Muscle layer of colon (tissue), 2 donors: Measurements from ENCODE around the gene RAD51B.

Source experiments
- H3K27ac ChIP-seq: one replicate; pipeline ENCODE4 v1.7.0; 2013; ENCODE audit warnings: low read depth, mild to moderate bottlenecking, low read length, moderate library complexity
- H3K27me3 ChIP-seq, 2 donors: one replicate each; pipeline ENCODE4 v1.7.0; 2013; ENCODE audit warnings: low read length in 2 of 2, mild to moderate bottlenecking in 2 of 2; ENCODE audit not compliant: insufficient read depth in 2 of 2, control insufficient read depth in 1 of 2
- H3K36me3 ChIP-seq: one replicate; pipeline ENCODE4 v1.7.0; 2013; ENCODE audit warnings: mild to moderate bottlenecking, low read length; ENCODE audit not compliant: insufficient read depth
- H3K4me1 ChIP-seq: one replicate; pipeline ENCODE4 v1.7.0; 2013; ENCODE audit warnings: mild to moderate bottlenecking, low read length; ENCODE audit not compliant: insufficient read depth
- H3K4me3 ChIP-seq, 2 donors: one replicate each; pipeline ENCODE4 v1.7.0; 2013; ENCODE audit warnings: low read length in 2 of 2, low read depth in 1 of 2, mild to moderate bottlenecking in 1 of 2, moderate library complexity in 1 of 2
- H3K9ac ChIP-seq: one replicate; pipeline ENCODE4 v1.7.0; 2013; ENCODE audit warnings: low read length
- H3K9me3 ChIP-seq: one replicate; pipeline ENCODE4 v1.7.0; 2013; ENCODE audit warnings: mild to moderate bottlenecking, low read length
- donor health status: abdominal sarcoma.
- donor health status: Adenocarcinoma of cecum.

RAD51B gene

DNA sequence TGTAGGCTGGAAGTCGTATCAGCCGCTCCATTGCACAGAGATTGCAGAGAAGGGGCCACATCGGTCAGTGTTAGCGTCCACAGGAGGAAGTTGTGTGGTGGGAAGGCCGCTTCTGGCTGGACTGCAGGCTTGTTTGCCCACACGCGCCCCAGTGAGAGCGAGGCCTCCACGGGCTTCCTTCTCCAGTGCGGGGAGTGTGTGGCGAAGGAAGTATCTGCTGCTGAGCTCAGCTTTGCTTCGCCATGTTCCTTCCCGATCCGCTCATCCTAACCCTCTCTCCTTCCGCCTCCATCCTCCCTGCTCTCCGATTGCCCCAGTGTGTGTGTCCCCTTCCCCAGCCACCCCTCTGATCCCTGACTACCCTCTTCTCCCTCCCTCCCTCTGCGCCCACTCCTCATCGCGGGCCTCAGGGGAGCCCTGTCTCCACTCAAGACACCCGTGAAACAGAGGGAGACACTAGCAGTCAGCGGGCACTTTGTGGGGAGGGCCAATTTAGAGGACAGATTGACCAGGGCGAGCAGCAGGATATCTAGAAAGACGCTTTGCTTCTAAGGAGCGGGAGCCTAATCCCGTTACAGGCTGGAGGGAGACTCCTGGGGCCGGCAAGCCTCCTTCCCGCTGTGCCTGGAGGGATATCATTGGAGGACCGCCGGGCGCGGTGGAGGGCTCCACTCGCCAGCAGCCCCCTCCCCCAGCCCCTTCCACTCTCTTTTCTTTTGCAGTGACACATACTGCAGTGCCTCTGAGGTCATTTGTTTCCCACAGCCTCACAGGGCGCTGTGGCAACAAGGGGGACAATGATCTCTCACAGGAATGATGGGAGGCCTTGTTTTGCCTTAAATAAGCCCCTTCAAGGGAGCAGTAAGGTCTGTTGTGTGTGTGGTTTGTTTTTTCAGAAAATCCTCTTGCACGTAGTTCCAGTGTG is 544.5 kb downstream of the RAD51B start:
- no peak overlapping the region for H3K4me3 ChIP-seq
- H3K9ac ChIP-seq = peak overlapping the region; percentile 9

GRCh38 chr14:68364792-68365192 is 545.2 kb downstream of the RAD51B start:
- H3K36me3 ChIP-seq = no peaks in the 10 kb centered on the region
- no peaks in the 10 kb centered on the region for H3K9me3 ChIP-seq
- no peak overlapping the region for H3K4me3 ChIP-seq
- H3K4me1 ChIP-seq = peaks cover 48% of the 10 kb centered on the region
- H3K9ac ChIP-seq = peak overlapping the region; percentile 9
- no peaks in the 10 kb centered on the region for H3K27me3 ChIP-seq
- H3K27ac ChIP-seq = peak overlapping the region; percentile 89

More for the DNA sequence above, 544.5 kb downstream of the RAD51B start:
- no peaks in the 10 kb centered on the region for H3K36me3 ChIP-seq
- peaks cover 50% of the 10 kb centered on the region for H3K4me1 ChIP-seq
- peak overlapping the region; percentile 89 for H3K27ac ChIP-seq
- no peaks in the 10 kb centered on the region for H3K27me3 ChIP-seq
- H3K9me3 ChIP-seq = no peaks in the 10 kb centered on the region

- Histone ChIP-seq H3K9me3 (no peaks in the 10 kb centered on the region), H3K36me3 (no peaks in the 10 kb centered on the region), H3K27me3 (no peaks in the 10 kb centered on the region), H3K4me3 (no peak overlapping the region), H3K9ac (peak overlapping the region; percentile 9), H3K4me1 (peaks cover 44% of the 10 kb centered on the region), H3K27ac (peak overlapping the region; percentile 89)
These were observed 545.6 kb downstream of the RAD51B start for GRCh38 chr14:68365228-68365627.

GRCh38 chr14:68366656-68367055 is 547.1 kb downstream of the RAD51B start:
- Histone ChIP-seq H3K27me3 (no peaks in the 10 kb centered on the region), H3K4me1 (peaks cover 39% of the 10 kb centered on the region), H3K36me3 (no peaks in the 10 kb centered on the region), H3K4me3 (peak overlapping the region in 1 of 2 donors; percentile 10), H3K27ac (peak overlapping the region; percentile 7), H3K9me3 (no peaks in the 10 kb centered on the region), H3K9ac (no peak overlapping the region)

GRCh38 chr14:68367536-68367935 is 548.0 kb downstream of the RAD51B start:
- Histone ChIP-seq H3K27me3 (no peaks in the 10 kb centered on the region), H3K27ac (no peak overlapping the region), H3K9me3 (no peaks in the 10 kb centered on the region), H3K36me3 (no peaks in the 10 kb centered on the region), H3K4me3 (no peak overlapping the region), H3K4me1 (peaks cover 39% of the 10 kb centered on the region), H3K9ac (no peak overlapping the region)

DNA sequence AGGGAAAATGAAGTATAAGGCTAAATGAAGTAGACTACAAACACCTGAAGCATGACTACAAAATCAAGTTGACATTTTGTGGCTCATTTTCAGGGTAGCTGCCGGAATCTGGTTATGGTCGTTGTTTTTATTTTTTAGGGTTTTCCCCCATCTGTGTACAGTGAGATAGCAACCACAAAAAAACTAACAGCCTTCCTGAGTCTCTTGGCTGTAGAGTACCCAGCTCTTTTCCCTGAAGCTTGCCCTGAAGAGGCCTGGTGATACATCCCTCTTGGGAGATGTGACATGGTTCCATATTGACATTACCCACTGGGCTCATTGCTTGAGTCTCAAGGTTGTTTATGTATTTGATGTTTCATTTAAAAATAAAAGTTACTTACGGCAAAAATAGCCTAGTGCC is 549.3 kb downstream of the RAD51B start:
- peaks cover 39% of the 10 kb centered on the region for H3K4me1 ChIP-seq
- H3K27me3 ChIP-seq = no peaks in the 10 kb centered on the region
- no peaks in the 10 kb centered on the region for H3K36me3 ChIP-seq
- H3K9ac ChIP-seq = no peak overlapping the region
- no peaks in the 10 kb centered on the region for H3K9me3 ChIP-seq
- H3K27ac ChIP-seq = no peak overlapping the region
- no peak overlapping the region for H3K4me3 ChIP-seq

GRCh38 chr14:68369281-68370056 is 549.9 kb downstream of the RAD51B start:
- H3K27me3 ChIP-seq = no peaks in the 10 kb centered on the region
- H3K4me3 ChIP-seq = no peak overlapping the region
- peaks cover 38% of the 10 kb centered on the region for H3K4me1 ChIP-seq
- no peaks in the 10 kb centered on the region for H3K9me3 ChIP-seq
- no peak overlapping the region for H3K27ac ChIP-seq
- H3K36me3 ChIP-seq = no peaks in the 10 kb centered on the region
- no peak overlapping the region for H3K9ac ChIP-seq

- Histone ChIP-seq H3K4me3 (no peak overlapping the region), H3K9ac (no peak overlapping the region), H3K27ac (no peak overlapping the region), H3K9me3 (no peaks in the 10 kb centered on the region), H3K36me3 (no peaks in the 10 kb centered on the region), H3K27me3 (no peaks in the 10 kb centered on the region), H3K4me1 (peaks cover 38% of the 10 kb centered on the region)
These were observed 550.4 kb downstream of the RAD51B start for GRCh38 chr14:68370057-68370360.

DNA sequence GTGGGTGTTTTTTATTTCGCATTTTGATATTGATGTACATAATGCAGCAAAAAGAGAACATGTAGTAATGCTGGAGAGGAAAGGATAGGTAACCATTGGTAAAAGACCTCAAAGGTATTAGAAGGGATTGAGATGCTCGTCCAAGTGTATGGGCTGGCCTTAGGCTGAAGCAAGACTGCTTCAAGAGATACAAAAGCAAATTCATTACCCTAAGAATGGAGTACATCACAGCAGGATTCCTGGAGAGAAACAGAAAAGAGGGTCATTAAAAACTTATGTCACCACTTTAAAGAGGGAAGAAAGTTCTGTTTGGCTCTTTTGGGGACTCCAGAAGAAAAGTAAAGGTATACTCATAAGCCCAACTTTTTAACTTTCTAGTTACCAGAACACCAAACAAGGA is 552.8 kb downstream of the RAD51B start:
- no peaks in the 10 kb centered on the region for H3K27me3 ChIP-seq
- H3K4me1 ChIP-seq = peaks cover 41% of the 10 kb centered on the region
- no peak overlapping the region for H3K9ac ChIP-seq
- H3K9me3 ChIP-seq = no peaks in the 10 kb centered on the region
- H3K36me3 ChIP-seq = no peaks in the 10 kb centered on the region
- H3K27ac ChIP-seq = no peak overlapping the region
- no peak overlapping the region for H3K4me3 ChIP-seq

- peaks cover 43% of the 10 kb centered on the region for H3K4me1 ChIP-seq
- H3K36me3 ChIP-seq = no peaks in the 10 kb centered on the region
- no peak overlapping the region for H3K4me3 ChIP-seq
- no peaks in the 10 kb centered on the region for H3K27me3 ChIP-seq
- no peaks in the 10 kb centered on the region for H3K9me3 ChIP-seq
- no peak overlapping the region for H3K27ac ChIP-seq
- H3K9ac ChIP-seq = no peak overlapping the region
These were observed 553.6 kb downstream of the RAD51B start for GRCh38 chr14:68373124-68373646.

- Histone ChIP-seq H3K9ac (no peak overlapping the region), H3K36me3 (no peaks in the 10 kb centered on the region), H3K4me1 (peaks cover 38% of the 10 kb centered on the region), H3K27ac (no peak overlapping the region), H3K9me3 (no peaks in the 10 kb centered on the region), H3K27me3 (no peaks in the 10 kb centered on the region), H3K4me3 (no peak overlapping the region)
These were observed 554.4 kb downstream of the RAD51B start for GRCh38 chr14:68373847-68374444.
